ENCODE measurements around the gene CYP21A2. TPM values are rescaled to one million over a fixed set of nuclear protein-coding genes. Genes with fewer than 3 reads are reported as not detected.
"Not testable (repeated sequence)": the region's sequence is repeated elsewhere in the genome, so short reads cannot be mapped to it uniquely, and the experiment has no call there.

CYP21A2 gene
- polyA plus RNA-seq, 3 donors = 0.43 to 2.4 (median 1.8) TPM

DNA sequence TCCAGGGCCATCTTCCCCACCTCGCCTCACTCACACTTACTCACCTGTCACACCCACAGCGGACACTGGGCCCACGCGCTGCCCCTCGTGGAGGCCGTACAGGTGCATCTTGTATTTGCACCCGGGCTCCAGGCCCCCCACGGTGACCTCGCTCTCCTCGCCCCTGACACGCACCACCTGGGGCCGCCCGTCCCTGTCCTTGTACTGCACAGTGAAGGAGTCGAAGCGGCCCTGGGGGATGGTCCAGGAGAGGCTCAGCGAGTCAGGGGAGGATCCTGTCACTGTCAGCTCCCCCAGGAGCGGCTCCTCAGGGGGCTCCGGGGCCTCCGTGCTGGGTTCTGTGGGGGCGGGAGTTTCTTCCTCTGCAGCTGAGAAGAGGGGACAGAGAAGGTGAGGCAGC is 14.4 kb downstream of the CYP21A2 start:
- not testable (repeated sequence) for DNase-seq

GRCh38 chr6:32053314-32053713 is 15.1 kb downstream of the CYP21A2 start:
- DNase-seq = not testable (repeated sequence)

GRCh38 chr6:32055756-32056155 is 17.5 kb downstream of the CYP21A2 start:
- not testable (repeated sequence) for DNase-seq

- DNase-seq = no peak
These were observed 18.0 kb downstream of the CYP21A2 start for GRCh38 chr6:32056254-32056653.

- no peak for DNase-seq
These were observed 19.8 kb downstream of the CYP21A2 start for GRCh38 chr6:32057966-32058365.

GRCh38 chr6:32058511-32058963 is 20.3 kb downstream of the CYP21A2 start:
- no peak for DNase-seq

- no peak for DNase-seq
These were observed 22.9 kb downstream of the CYP21A2 start for GRCh38 chr6:32060966-32061655.

- no peak for DNase-seq
These were observed 26.5 kb downstream of the CYP21A2 start for GRCh38 chr6:32064706-32065105.

DNA sequence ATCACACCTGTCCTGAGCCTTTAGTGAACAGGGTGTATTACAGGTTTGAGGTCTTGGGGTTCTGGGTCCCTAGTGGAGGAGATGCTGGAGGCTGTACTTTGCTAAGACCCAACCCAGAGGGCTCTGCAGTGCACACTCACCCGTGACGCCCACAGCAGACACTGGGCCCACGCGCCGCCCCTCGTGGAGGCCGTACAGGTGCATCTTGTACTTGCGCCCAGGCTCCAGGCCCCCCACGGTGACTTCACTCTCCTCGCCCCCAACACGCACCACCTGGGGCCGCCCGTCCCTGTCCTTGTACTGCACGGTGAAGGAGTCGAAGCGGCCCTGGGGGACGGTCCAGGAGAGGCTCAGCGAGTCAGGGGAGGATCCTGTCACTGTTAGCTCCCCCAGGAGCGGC is 29.3 kb downstream of the CYP21A2 start:
- not testable (repeated sequence) for DNase-seq

GRCh38 chr6:32068315-32068714 is 30.1 kb downstream of the CYP21A2 start:
- not testable (repeated sequence) for DNase-seq

GRCh38 chr6:32068867-32069266 is 30.7 kb downstream of the CYP21A2 start:
- DNase-seq = no peak

GRCh38 chr6:32069460-32069859 is 31.2 kb downstream of the CYP21A2 start:
- no peak for DNase-seq

DNA sequence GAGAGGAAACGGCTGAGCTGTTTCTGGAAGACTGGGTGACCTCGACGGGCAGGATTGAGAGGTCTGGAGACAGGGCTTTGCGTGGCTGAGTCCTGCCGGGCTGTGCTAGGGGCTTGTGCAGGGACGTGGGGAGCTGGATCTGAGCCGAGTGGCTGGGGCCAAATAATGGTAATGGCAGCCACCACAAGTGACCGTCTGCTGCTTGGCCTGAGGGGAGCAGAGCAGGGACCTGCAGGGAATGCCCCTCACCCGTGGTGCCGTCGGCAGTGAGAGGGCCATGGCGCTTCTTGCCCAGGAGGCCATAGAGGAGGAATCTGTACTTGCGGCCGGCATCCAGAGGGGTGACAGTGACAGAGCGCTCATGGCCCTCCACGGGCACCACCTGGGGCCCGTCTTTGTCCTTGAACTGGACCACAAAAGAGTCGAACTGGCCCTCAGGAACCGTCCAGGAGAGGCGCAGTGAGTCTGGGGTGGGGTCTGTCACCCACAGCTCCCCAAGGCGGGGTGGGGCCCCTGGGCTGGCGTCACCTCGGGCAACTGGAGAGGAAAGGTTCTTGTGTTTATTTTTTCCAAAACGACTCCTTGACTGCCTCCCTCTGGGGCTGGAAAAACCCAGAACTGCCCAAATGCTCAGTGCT is 31.8 kb downstream of the CYP21A2 start:
- DNase-seq = no peak

GRCh38 chr6:32070814-32071543 is 32.8 kb downstream of the CYP21A2 start:
- no peak for DNase-seq

DNA sequence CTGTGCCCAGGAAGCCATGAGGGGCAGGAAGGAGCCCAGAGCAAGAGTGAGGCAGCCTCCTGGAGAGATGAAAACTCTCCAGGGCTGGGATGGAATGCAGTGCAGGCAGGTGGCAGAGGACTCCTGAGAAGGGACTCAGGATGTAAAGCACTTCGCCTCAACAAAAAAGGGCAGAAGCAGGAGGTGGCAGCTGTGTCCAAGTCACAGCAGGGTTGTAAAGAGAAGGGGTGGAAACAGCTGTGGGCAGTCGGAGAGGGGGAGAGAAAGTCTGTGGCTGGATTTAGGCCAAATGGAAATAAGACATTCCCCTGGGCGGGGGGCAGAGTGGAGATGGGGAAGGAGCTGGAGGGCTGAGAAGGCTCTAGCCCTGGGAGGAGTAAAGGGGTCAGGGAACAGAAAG is 34.9 kb downstream of the CYP21A2 start:
- no peak for DNase-seq

- no peak for DNase-seq
These were observed 35.4 kb downstream of the CYP21A2 start for GRCh38 chr6:32073613-32074012.

- DNase-seq = no peak
These were observed 36.8 kb downstream of the CYP21A2 start for GRCh38 chr6:32074996-32075532.

DNA sequence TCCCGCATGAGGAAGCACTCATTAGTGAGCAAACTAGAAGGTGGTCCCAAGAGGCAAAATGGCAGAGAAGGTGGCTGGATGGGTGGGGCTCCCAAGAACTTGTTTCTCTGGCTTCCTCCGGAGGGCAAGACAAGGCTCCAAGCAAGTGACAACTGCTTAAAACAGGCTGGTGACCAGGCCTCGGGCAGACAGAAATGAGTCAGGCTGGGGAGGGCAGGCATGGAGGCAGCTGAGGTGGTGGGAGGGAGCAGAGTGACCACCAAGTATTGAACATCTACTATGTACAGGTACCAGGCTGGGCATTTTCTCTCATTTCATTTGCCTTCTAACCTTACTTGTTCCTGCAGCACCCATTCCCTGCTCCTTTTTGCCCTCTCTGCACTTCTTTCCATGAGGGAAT is 37.6 kb downstream of the CYP21A2 start:
- DNase-seq = no peak

GRCh38 chr6:32076321-32076809 is 38.1 kb downstream of the CYP21A2 start:
- no peak for DNase-seq

GRCh38 chr6:32079566-32080290 is 41.5 kb downstream of the CYP21A2 start:
- no peak for DNase-seq

GRCh38 chr6:32081168-32081990 is 43.2 kb downstream of the CYP21A2 start:
- DNase-seq = no peak
